ENCODE measurements around the gene BDP1. TPM values are rescaled to one million over a fixed set of nuclear protein-coding genes. Genes with fewer than 3 reads are reported as not detected.

The BDP1 gene
- total RNA-seq, 1 donor from 2014 or later = 35.2 TPM

Other genes with a start within 250 kb of the BDP1 start
- gene MCCC2, start 131.7 kb downstream of the BDP1 start, total RNA-seq (ENCODE audit: insufficient read depth, low replicate concordance) = 25.0 TPM

All from umbilical cord (tissue), 1 donor.